NT2/D1 (cell line): ENCODE data around the gene NR3C2.

Experiments
- SUZ12 ChIP-seq: IDR thresholded peaks from 2 replicates; pipeline ENCODE4 v1.6.1; 2011; ENCODE audit not compliant: insufficient read length, insufficient read depth; ENCODE audit errors: extremely low read depth
- YY1 ChIP-seq: IDR thresholded peaks from 2 replicates; pipeline ENCODE4 v1.6.1; 2011; ENCODE audit not compliant: insufficient read length, insufficient read depth
- ZNF274 ChIP-seq: IDR thresholded peaks from 2 replicates; pipeline ENCODE4 v1.6.1; 2011; ENCODE audit warnings: mild to moderate bottlenecking, low read depth, low read length

DNA sequence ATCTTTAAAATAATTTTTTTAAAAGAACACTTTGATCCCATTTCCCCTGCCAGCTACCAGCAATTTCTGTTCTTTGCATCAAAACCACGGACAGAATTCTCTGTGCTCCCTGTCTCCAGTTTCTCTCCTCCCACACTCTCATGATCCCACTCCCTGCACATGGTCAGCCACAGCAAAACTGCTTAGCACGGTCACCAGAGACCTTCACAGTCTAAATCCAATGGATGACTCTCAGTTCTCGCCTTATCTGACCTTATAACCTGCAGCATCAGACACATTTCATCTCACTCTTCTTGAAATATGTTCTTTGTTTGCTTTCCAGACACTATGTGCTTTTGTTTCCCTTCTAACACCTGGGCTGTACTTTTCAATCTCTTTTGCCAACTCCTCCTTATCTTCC lies 131.5 kb downstream of the NR3C2 start:
- TF ChIP-seq ZNF274 (no peak), YY1 (no peak), SUZ12 (no peak)
